Endothelial cell of umbilical vein (primary cell): ENCODE data around the gene FBXW4.

ENCODE experiments used
- GATA2 ChIP-seq: IDR thresholded peaks from 2 replicates; pipeline ENCODE4 v1.7.0; 2011; ENCODE audit warnings: low read depth, mild to moderate bottlenecking, moderate library complexity, mixed read lengths, low read length; ENCODE audit not compliant: insufficient read length, insufficient read depth
- MYC ChIP-seq: IDR thresholded peaks from one replicate; pipeline ENCODE4 v1.6.1; 2011; ENCODE audit warnings: mild to moderate bottlenecking, low read depth, low read length
- POLR2A ChIP-seq: IDR thresholded peaks from 2 replicates; pipeline ENCODE4 v1.6.1; 2012; ENCODE audit warnings: low read depth, mild to moderate bottlenecking, control low read depth, low read length
- TF ChIP-seq, protein P1 (sequence below), 2 donors: IDR thresholded peaks; 1 replicate in 1 of 2; 2 replicates in 1 of 2; pipeline ENCODE4 v1.5.1; 2011; ENCODE audit warnings: low read length in 2 of 2, mild to moderate bottlenecking in 2 of 2, moderate library complexity in 2 of 2, control low read depth in 1 of 2, inconsistent platforms in 1 of 2, low read depth in 1 of 2; ENCODE audit not compliant: insufficient read depth in 1 of 2; ENCODE audit errors: extremely low read depth in 1 of 2

DNA sequence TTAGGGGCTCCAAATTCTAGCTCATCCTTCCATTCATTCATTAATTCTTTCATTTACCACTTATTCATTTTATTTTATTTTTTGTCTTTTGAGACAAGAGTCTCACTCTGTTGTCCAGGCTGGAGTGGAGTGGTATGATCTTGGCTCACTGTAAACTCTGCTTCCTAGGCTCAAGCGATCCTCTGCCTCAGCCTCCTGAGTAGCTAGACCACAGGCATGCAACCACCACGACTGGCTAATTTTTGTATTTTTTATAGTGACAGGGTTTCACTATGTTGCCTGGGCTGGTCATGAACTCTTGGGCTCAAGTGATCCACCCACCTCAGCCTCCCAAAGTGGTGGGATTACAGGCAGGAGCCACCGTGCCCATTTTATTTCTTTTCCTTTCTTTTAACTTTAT lies 49.3 kb upstream of the FBXW4 start:
- no peak for TF ChIP-seq POLR2A
- TF ChIP-seq, protein P1, sequence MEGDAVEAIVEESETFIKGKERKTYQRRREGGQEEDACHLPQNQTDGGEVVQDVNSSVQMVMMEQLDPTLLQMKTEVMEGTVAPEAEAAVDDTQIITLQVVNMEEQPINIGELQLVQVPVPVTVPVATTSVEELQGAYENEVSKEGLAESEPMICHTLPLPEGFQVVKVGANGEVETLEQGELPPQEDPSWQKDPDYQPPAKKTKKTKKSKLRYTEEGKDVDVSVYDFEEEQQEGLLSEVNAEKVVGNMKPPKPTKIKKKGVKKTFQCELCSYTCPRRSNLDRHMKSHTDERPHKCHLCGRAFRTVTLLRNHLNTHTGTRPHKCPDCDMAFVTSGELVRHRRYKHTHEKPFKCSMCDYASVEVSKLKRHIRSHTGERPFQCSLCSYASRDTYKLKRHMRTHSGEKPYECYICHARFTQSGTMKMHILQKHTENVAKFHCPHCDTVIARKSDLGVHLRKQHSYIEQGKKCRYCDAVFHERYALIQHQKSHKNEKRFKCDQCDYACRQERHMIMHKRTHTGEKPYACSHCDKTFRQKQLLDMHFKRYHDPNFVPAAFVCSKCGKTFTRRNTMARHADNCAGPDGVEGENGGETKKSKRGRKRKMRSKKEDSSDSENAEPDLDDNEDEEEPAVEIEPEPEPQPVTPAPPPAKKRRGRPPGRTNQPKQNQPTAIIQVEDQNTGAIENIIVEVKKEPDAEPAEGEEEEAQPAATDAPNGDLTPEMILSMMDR (IDR thresholded peaks at IDR 0.05; ENCODE audit: extremely low read depth in 1 of 2, insufficient read depth in 1 of 2, low read depth in 1 of 2, low read length in 2 of 2) = no peak
- no peak for TF ChIP-seq MYC
- TF ChIP-seq GATA2 = no peak
